Activated effector memory CD4-positive, alpha-beta T cell treated with anti-CD3 and anti-CD28 coated beads, Interleukin-2, amount 50 U/mL, for 16 hours (primary cell): ENCODE data around the gene DOCK8.

Experiments
- DNase-seq: peaks from one replicate; pipeline ENCODE4 v3.0.0-alpha.2; 2020

Gene DOCK8

DNA sequence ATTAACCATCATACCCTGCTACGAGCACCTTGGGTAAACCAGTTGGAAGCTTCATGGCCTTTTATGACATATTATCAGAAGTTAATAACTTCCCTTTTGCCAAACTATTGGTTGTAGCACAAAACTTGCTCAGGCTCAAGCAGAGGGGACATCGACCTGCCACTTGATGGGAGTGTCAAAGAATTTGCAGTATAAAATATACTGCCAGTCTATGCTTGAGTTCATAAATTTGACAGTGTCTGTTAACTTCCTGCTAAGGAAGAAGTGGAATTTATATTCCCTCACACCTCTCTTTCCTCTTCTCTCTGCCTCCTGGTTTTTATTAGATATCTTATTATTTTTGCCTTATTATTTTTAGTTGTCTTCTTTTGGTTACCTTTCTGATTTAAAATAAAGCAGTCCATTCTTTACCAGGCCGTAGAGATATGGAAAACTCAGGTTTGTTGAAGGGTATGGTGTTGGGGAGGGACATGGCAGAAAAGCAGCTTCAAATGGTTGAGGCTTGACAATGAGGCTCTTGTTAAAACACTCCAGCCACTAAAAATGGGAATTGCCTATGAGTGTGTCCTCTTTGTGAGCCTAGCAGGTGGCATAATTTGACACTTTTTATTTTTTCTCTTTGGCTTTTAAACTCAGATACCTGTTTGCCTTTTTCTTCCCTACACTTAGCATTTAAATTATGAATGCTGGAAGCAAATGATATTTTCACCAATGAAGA, 298.0 kb downstream of the DOCK8 start:
- no peak for DNase-seq
